Measurements from ENCODE around the gene PCMTD2. TPM values are rescaled to one million over a fixed set of nuclear protein-coding genes. Genes with fewer than 3 reads are reported as not detected.

Gene PCMTD2
- total and polyA plus RNA-seq, 2 of the 8 experiments (the other 6 are each of a cell fraction or from before 2014, with no cell fraction given) = 21.4 to 55.1 TPM

DNA sequence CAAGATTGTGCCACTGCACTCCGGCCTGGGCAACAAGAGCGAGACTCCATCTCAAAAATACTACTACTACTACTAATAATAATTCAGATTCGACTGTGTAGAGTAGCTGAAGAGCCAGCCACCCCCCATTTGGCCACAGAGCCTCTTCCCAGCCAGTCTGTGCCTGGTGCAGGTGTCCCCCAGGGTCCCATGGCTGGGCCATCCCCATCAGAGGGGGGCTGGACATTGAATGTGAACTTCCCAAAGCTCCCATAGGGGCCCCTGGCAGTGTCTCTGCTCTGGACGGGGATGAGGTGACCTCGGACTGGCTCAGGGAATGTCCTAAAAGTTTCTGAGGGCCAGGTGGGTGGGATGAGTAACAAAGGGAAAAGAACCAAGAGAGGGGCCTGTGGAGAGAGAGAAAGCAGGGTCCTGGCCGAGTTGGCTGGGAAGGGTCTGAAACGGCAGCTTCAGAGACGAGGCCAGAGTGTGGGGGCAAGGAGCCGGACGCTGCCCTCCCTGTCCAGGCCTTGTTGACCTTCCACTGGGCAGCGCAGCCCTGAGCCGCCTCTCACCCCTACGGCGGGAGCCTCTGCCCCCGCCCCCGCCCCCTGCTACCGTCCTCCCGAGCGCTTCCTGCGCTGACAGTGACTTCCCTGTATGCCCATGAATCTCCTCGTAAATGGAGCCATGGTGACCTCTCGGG lies 24.9 kb upstream of the PCMTD2 start (continued):
- no peak for TF ChIP-seq ZNF274 (IDR thresholded peaks at IDR 0.05; ENCODE audit: borderline replicate concordance, extremely low read depth, low read length)
- TF ChIP-seq CREB1 (IDR thresholded peaks at IDR 0.05) = no peak
